ENCODE measurements around the gene DIP2C.

DNA sequence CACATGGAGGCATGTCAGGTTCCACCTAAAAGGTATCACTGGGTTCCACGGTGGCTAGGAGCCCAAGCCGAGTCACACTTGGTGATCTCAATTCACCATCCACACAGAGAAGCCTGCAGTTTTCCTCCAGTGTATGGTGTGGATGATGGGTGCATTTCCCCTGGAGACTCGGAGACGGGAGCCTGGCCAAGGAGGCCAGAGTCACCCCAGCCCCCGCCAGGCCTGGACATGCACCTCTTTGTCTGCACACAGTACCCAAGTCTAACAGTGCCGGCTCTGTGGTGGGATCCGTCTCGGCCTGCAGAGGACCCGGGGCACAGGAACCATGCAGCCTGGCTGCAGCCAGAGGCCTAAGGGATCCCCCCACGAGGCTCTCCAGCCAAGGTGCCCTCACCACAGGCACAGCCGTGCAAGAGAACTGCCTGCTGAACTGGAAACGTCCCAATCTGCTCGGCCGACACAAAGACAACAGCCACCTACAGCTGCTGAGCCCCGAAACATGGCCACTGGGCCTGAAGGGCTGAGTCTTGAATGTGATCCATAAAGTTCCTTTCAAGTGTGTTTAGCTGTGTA is 75.2 kb downstream of the DIP2C start:
- no peak for TF ChIP-seq POLR2A (IDR thresholded peaks at IDR 0.05)
- TF ChIP-seq, protein P1, sequence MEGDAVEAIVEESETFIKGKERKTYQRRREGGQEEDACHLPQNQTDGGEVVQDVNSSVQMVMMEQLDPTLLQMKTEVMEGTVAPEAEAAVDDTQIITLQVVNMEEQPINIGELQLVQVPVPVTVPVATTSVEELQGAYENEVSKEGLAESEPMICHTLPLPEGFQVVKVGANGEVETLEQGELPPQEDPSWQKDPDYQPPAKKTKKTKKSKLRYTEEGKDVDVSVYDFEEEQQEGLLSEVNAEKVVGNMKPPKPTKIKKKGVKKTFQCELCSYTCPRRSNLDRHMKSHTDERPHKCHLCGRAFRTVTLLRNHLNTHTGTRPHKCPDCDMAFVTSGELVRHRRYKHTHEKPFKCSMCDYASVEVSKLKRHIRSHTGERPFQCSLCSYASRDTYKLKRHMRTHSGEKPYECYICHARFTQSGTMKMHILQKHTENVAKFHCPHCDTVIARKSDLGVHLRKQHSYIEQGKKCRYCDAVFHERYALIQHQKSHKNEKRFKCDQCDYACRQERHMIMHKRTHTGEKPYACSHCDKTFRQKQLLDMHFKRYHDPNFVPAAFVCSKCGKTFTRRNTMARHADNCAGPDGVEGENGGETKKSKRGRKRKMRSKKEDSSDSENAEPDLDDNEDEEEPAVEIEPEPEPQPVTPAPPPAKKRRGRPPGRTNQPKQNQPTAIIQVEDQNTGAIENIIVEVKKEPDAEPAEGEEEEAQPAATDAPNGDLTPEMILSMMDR (IDR thresholded peaks at IDR 0.05) = no peak

Data from testis (tissue), 2 donors.